A673 (cell line): ENCODE results near the gene PTGIS.

Experiments
- CTCF ChIP-seq: fragments of 300-800, 200-600 bp; sonication (generic); conservative IDR thresholded peaks from 2 replicates; pipeline ENCODE4 v1.5.1; 2017; ENCODE audit warnings: low read depth, mild to moderate bottlenecking, antibody characterized with exemption, low read length, moderate library complexity, mixed read lengths
- EZH2 ChIP-seq: fragments of 200-600 bp; sonication (generic); IDR thresholded peaks from 2 replicates; pipeline ENCODE4 v1.6.1; 2017; ENCODE audit warnings: borderline replicate concordance, low read depth, mild to moderate bottlenecking, mixed read lengths, antibody characterized with exemption, low read length; ENCODE audit not compliant: poor library complexity, severe bottlenecking

DNA sequence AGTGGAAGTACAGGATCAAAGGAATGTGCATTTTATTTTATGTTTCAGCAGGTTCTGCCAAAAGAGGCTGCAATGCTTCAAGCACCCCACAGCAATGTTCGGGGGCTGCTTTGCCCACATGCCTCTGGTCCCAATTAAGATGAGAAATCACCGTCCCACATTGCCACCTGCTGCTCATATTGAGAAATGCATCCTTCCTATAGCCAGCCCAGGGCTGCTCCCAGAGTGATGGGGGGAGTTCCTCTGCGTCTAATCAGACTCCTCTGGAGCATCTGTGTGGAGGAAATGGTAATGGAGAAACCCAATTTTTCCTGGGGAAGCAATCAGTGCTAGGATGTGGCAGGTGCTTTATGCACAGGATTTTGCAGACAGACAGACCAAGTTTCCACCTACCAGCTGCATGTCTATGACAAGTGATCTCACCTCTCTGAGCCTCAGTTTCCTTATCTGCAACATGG lies 33.7 kb downstream of the PTGIS start:
- TF ChIP-seq CTCF (peak; percentile 80), EZH2 (no peak)
